Uterus (tissue), 4 donors: ENCODE measurements around the gene BCAS3. TPM values are rescaled to one million over a fixed set of nuclear protein-coding genes. Genes with fewer than 3 reads are reported as not detected.
A peak's percentile ranks its signal among the peaks of the same experiment; 100 is the strongest.

ENCODE experiments used
- DNase-seq, 2 donors: peaks; one replicate each; pipeline ENCODE4 v3.0.0-alpha.2; 2019 to 2020
- H3K27ac ChIP-seq, 2 donors: fragments of 200-600 bp; sonication (generic); 1 replicate in 1 of 2; 2 replicates in 1 of 2; pipeline ENCODE4 v1.5.1; 2016 to 2018
- H3K27me3 ChIP-seq, 2 donors: fragments of 200-600 bp; sonication (generic); one replicate each; pipeline ENCODE4 v1.5.1; 2018 to 2019; ENCODE audit warnings: control low read depth in 1 of 2
- H3K36me3 ChIP-seq, 2 donors: fragments of 200-600 bp; sonication (generic); one replicate each; pipeline ENCODE4 v1.5.1; 2019; ENCODE audit warnings: control low read depth in 1 of 2
- H3K4me1 ChIP-seq, 2 donors: fragments of 200-600 bp; sonication (generic); one replicate each; pipeline ENCODE4 v1.5.1; 2018 to 2019; ENCODE audit warnings: control low read depth in 1 of 2
- H3K4me3 ChIP-seq, 2 donors: fragments of 200-600 bp; sonication (generic); 1 replicate in 1 of 2; 2 replicates in 1 of 2; pipeline ENCODE4 v1.5.1; 2018 to 2019; ENCODE audit warnings: mild to moderate bottlenecking in 1 of 2
- H3K9me3 ChIP-seq, 2 donors: fragments of 200-600 bp; sonication (generic); one replicate each; pipeline ENCODE4 v1.5.1; 2019; ENCODE audit warnings: control low read depth in 1 of 2
- CTCF ChIP-seq, 4 experiments: fragments of 200-600 bp in 2 of 4; fragments of 450-650 bp in 2 of 4; sonication (generic) in 2 of 4; IDR thresholded peaks; one replicate each; pipeline ENCODE4 v1.5.1; 2016 to 2019; ENCODE audit warnings: antibody characterized with exemption in 4 of 4, mild to moderate bottlenecking in 2 of 4, moderate library complexity in 1 of 4
- POLR2A ChIP-seq, 2 donors: fragments of 450-650 bp; IDR thresholded peaks; one replicate each; pipeline ENCODE4 v1.6.1; 2016; ENCODE audit warnings: antibody characterized with exemption in 2 of 2, mild to moderate bottlenecking in 1 of 2, moderate library complexity in 1 of 2
- intact Hi-C: fragments of 100-400 bp; cut with DNase I; formaldehyde crosslinking; loops from one replicate; pipeline ENCODE4 v1.15.1; 2023; ENCODE audit warnings: low total_unique reads
- total RNA-seq, 4 donors: library from RNA; depleted of rRNA in 3 of 4; stranded (reverse); fragments of >200 nt in 3 of 4; gene quantifications; one replicate each; pipeline versions ENCODE4 v1.1.0 to v1.2.4, GENCODE V29; 2014 to 2023
- donor health status: DM: yes; HTN: yes; CAD: no.

BCAS3 gene
- total RNA-seq, 4 donors from 2014 or later: 42.6 to 147 (median 83.7) TPM

- no peak for DNase-seq
Measured at GRCh38 chr17:60712675-60713074, 35.0 kb downstream of the BCAS3 start.

GRCh38 chr17:60713608-60714007 is 36.0 kb downstream of the BCAS3 start:
- Histone ChIP-seq H3K4me3 (no peak overlapping the region), H3K4me1 (no peaks in the 10 kb centered on the region), H3K36me3 (no peaks in the 10 kb centered on the region), H3K27me3 (no peaks in the 10 kb centered on the region), H3K9me3 (no peaks in the 10 kb centered on the region), H3K27ac (no peak overlapping the region)
- intact Hi-C loops: no loop called here
- TF ChIP-seq POLR2A (IDR thresholded peaks at IDR 0.05) (no peak), CTCF (IDR thresholded peaks at IDR 0.05) (no peak)
- DNase-seq: no peak

More at GRCh38 chr17:60712675-60713074, 35.0 kb downstream of the BCAS3 start:
- H3K36me3 ChIP-seq: no peaks in the 10 kb centered on the region
- H3K9me3 ChIP-seq: no peaks in the 10 kb centered on the region
- intact Hi-C loops: no loop called here
- H3K4me1 ChIP-seq: no peaks in the 10 kb centered on the region
- no peak overlapping the region for H3K27ac ChIP-seq
- no peak overlapping the region for H3K4me3 ChIP-seq
- TF ChIP-seq CTCF (IDR thresholded peaks at IDR 0.05) (no peak), POLR2A (IDR thresholded peaks at IDR 0.05) (no peak)
- H3K27me3 ChIP-seq: no peaks in the 10 kb centered on the region

GRCh38 chr17:60716766-60717165 is 39.1 kb downstream of the BCAS3 start:
- TF ChIP-seq POLR2A (IDR thresholded peaks at IDR 0.05) (no peak), CTCF (IDR thresholded peaks at IDR 0.05) (no peak)
- Histone ChIP-seq H3K4me1 (no peaks in the 10 kb centered on the region), H3K27me3 (no peaks in the 10 kb centered on the region), H3K36me3 (no peaks in the 10 kb centered on the region), H3K27ac (no peak overlapping the region), H3K4me3 (no peak overlapping the region), H3K9me3 (no peaks in the 10 kb centered on the region)
- no peak for DNase-seq
- intact Hi-C loops: no loop called here

GRCh38 chr17:60717814-60718213 is 40.2 kb downstream of the BCAS3 start:
- Histone ChIP-seq H3K9me3 (no peaks in the 10 kb centered on the region), H3K27me3 (no peaks in the 10 kb centered on the region), H3K4me1 (no peaks in the 10 kb centered on the region), H3K27ac (no peak overlapping the region), H3K4me3 (no peak overlapping the region), H3K36me3 (no peaks in the 10 kb centered on the region)
- intact Hi-C loops: no loop called here
- no peak for TF ChIP-seq POLR2A (IDR thresholded peaks at IDR 0.05)
- no peak for TF ChIP-seq CTCF (IDR thresholded peaks at IDR 0.05)
- DNase-seq: no peak

- no peaks in the 10 kb centered on the region for H3K36me3 ChIP-seq
- peak; percentile 70 to 80 (median 75) for TF ChIP-seq CTCF (IDR thresholded peaks at IDR 0.05)
- no peak for TF ChIP-seq POLR2A (IDR thresholded peaks at IDR 0.05)
- H3K4me1 ChIP-seq: no peaks in the 10 kb centered on the region
- H3K9me3 ChIP-seq: no peaks in the 10 kb centered on the region
- no peak overlapping the region for H3K4me3 ChIP-seq
- H3K27ac ChIP-seq: no peak overlapping the region
- no peaks in the 10 kb centered on the region for H3K27me3 ChIP-seq
- intact Hi-C loops: no loop called here
- DNase-seq: peak in 1 of 2 donors; percentile 20
Measured at GRCh38 chr17:60720763-60721531, 43.3 kb downstream of the BCAS3 start.
